VCaP (cell line): Measurements from ENCODE around the gene DENND2D.

ENCODE experiments used
- H3K27ac ChIP-seq: fragments of 450-650 bp; 2 replicates; pipeline ENCODE4 v1.5.1; 2017
- CTCF ChIP-seq: fragments of 450-650 bp; conservative IDR thresholded peaks from 2 replicates; pipeline ENCODE4 v1.5.1; 2017; ENCODE audit warnings: mild to moderate bottlenecking, moderate library complexity

DENND2D gene

DNA sequence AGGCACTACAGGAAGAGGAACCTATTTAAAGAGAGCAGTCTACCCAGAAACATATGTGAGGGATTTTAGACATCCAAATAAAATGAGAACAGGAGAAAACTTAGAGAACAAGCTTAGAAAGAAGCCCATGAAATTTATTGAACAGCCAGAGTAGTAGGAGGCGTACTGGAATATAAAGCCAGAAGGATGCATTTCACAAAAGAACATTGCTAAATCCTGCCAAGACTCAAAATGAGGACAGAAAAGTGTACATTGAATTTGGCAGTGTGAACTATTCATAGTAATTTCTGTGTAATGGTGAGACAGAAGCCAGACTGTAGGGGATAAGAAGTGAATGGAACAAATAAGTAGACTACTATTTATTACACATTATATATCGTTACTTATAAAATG, 38.0 kb downstream of the DENND2D start:
- H3K27ac ChIP-seq, result no peak overlapping the region
- no peak for TF ChIP-seq CTCF

- no peak overlapping the region for H3K27ac ChIP-seq
- TF ChIP-seq CTCF, result no peak
Observed at GRCh38 chr1:111161843-111162487, 38.5 kb downstream of the DENND2D start.

DNA sequence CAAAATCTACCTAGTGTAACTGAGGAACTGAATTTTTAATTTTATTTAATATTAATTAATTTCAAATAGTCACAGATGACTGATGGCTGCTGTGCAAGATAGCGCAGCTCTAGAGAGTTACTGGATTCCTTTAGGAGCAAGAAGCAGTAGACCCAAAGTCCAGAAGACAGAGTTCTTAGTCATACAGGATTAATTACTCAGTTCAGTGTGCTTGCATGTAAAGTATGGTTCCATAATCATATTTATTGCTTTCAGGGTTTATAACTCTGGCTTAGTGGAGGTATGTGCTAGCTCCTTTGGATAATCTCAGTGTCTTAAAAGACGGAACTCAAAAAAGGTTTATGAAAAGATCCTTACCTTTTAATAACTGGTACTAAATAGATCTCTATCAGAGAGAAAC, 43.0 kb downstream of the DENND2D start:
- no peak overlapping the region for H3K27ac ChIP-seq
- TF ChIP-seq CTCF, result no peak

DNA sequence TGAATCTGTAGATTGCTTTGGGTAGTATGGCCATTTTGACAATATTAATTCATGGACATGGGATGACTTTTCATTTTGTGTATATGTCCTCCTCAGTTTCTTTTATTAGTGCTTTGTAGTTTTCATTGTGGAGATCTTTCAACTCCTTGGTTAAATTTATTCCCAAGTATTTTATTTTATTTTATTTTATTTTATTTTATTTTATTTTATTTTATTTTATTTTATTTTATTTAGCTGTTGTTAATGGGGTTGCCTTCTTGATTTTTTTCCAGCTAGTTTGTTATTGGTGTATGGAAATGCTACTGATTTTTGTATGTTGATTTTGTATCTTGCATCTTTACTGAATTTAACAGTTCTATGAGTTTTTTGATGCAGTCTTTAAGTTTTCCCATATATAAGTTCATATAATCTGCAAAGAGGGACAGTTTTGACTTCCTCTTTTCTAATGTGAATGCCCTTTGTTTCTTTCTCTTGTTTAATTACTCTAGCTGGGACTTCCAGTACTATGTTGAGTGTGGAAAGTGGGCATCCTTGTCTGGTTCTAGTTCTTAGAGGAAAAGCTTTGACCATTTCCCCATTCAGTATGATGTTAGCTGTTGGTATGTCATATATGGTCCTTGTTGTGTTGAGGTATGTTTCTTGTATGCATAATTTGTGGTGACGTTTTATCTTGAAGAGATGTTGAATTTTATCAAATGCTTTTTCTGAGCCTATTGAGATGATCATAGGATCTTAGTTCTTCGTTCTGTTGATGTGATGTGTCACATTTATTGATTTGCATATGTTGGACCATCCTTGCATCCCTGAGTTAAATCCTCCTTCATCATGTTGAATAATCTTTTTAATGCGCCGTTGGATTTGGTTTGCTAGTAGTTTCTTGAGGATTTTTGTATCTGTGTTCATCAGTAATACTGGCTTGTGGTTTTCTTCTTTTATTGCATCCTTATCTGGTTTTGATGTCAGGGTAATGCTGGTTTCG, 46.1 kb downstream of the DENND2D start:
- no peak overlapping the region for H3K27ac ChIP-seq
- TF ChIP-seq CTCF, result no peak

DNA sequence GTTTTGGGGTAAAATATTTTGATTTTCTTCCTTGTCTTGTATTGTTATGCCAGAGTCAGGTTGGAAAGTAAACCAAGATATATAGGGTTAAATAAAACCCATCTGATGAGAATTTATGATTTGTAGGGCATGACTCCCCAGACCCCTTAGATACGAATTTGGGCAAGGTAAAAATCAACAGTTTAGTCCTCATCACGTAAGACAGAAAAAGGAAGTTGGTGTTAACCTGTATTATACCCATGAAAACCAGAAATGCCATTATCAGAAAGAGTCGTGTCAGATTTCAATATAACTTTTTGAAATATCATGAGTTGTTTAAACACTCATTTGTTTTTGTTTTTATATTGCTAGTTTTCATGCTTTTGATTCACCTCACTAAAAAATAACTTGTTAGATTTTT, 48.6 kb downstream of the DENND2D start:
- H3K27ac ChIP-seq, result no peak overlapping the region
- TF ChIP-seq CTCF, result no peak

- TF ChIP-seq CTCF, result no peak
- H3K27ac ChIP-seq, result no peak overlapping the region
Observed at GRCh38 chr1:111148376-111148881, 52.0 kb downstream of the DENND2D start.

DNA sequence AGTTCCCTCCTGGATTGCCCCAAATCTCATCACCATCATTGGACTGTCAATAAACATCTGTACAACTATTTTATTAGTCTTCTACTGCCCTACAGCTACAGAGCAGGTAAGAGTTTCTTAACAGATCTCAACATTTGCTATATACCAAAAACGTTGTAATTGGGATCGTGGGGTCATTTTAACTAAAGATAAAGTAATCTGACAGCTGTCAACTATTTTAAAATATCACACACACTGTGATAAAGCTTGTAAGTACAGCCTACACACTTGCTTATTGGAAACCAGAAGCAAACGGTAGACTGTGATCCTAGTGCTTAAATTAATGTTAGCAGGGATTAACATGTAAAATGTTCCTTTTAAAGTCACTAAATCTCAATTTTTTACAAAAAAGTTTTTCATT, 52.5 kb downstream of the DENND2D start:
- no peak overlapping the region for H3K27ac ChIP-seq
- no peak for TF ChIP-seq CTCF
